ENCODE measurements around the gene SLC9A9. TPM values are rescaled to one million over a fixed set of nuclear protein-coding genes. Genes with fewer than 3 reads are reported as not detected.

SLC9A9 gene
- total RNA-seq, 1 experiment from 2014 or later: 1.4 TPM

DNA sequence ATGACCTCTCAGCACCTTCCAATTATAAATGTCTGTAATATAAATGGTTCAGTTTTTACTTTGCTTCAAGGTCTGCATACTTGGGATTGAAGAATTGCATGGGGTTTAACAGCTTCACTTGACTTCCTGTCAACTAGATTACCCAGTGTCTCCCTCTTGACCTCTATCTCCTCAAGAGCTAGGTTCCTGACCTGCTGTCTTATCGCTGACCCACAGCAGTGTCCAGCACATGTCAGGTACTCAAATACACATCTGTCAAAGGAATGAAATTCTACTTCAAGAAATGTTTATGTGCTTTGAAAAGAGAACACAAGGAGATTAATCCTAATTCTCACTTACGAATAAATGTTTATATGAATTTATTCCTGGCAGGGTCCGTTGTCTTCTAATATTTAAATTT lies 284.5 kb downstream of the SLC9A9 start:
- H3K9me3 ChIP-seq (ENCODE audit: low read depth, low read length, poor library complexity, severe bottlenecking): no peaks in the 10 kb centered on the region
- ChIA-PET POLR2A (ENCODE audit: low non-redundant PET) (no interaction called here), CTCF (no interaction called here)
- no TSS peak for BruUV-seq (replicated peaks)
- no peak overlapping the region for H3K27ac ChIP-seq (ENCODE audit: low read depth, low read length, poor library complexity, severe bottlenecking)
- H3K4me1 ChIP-seq (ENCODE audit: insufficient read depth, low read length, poor library complexity, severe bottlenecking): no peaks in the 10 kb centered on the region
- intact Hi-C loops (cut with micrococcal nuclease; ENCODE audit: unreplicated experiment): no loop called here
- no peak for TF ChIP-seq EZH2 (IDR thresholded peaks at IDR 0.05; ENCODE audit: borderline replicate concordance, low read depth, low read length, poor library complexity, severe bottlenecking)
- TF ChIP-seq, protein P1, sequence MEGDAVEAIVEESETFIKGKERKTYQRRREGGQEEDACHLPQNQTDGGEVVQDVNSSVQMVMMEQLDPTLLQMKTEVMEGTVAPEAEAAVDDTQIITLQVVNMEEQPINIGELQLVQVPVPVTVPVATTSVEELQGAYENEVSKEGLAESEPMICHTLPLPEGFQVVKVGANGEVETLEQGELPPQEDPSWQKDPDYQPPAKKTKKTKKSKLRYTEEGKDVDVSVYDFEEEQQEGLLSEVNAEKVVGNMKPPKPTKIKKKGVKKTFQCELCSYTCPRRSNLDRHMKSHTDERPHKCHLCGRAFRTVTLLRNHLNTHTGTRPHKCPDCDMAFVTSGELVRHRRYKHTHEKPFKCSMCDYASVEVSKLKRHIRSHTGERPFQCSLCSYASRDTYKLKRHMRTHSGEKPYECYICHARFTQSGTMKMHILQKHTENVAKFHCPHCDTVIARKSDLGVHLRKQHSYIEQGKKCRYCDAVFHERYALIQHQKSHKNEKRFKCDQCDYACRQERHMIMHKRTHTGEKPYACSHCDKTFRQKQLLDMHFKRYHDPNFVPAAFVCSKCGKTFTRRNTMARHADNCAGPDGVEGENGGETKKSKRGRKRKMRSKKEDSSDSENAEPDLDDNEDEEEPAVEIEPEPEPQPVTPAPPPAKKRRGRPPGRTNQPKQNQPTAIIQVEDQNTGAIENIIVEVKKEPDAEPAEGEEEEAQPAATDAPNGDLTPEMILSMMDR (conservative IDR thresholded peaks at IDR 0.05; ENCODE audit: low read depth, low read length): no peak
- no peaks in the 10 kb centered on the region for H3K27me3 ChIP-seq (replicated peaks; ENCODE audit: insufficient read depth, low read depth, low read length, poor library complexity)
- no peak for DNase-seq (ENCODE audit: low spot score)
- H3K4me3 ChIP-seq (ENCODE audit: low read depth, low read length, poor library complexity, severe bottlenecking): no peak overlapping the region
- H3K36me3 ChIP-seq (ENCODE audit: insufficient read depth, low read length, poor library complexity, severe bottlenecking): no peaks in the 10 kb centered on the region

DNA sequence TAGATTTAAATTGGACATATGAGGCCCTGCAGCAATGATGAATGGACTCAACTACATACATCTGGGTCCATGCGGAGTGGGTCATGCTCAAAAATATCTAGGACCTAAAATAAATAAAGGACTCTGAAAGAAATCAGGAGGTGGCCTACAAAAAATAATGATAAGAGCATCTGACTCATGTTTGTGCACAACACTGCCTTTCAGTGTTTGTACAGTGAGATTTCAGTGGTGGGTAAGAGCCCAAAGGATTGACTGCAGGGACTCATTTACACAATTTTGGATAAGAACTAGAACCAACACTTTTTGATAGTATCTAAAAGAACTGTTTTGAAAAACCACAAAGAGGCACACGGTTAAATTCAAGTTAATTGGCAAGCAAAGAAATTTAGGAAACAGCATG lies 285.5 kb downstream of the SLC9A9 start:
- Histone ChIP-seq H3K9me3 (ENCODE audit: low read depth, low read length, poor library complexity, severe bottlenecking) (no peaks in the 10 kb centered on the region), H3K36me3 (ENCODE audit: insufficient read depth, low read length, poor library complexity, severe bottlenecking) (no peaks in the 10 kb centered on the region), H3K4me1 (ENCODE audit: insufficient read depth, low read length, poor library complexity, severe bottlenecking) (no peaks in the 10 kb centered on the region), H3K4me3 (ENCODE audit: low read depth, low read length, poor library complexity, severe bottlenecking) (no peak overlapping the region), H3K27me3 (replicated peaks; ENCODE audit: insufficient read depth, low read depth, low read length, poor library complexity) (no peaks in the 10 kb centered on the region), H3K27ac (ENCODE audit: low read depth, low read length, poor library complexity, severe bottlenecking) (no peak overlapping the region)
- CTCF ChIA-PET: no interaction called here
- BruUV-seq (replicated peaks): no TSS peak
- POLR2A ChIA-PET (ENCODE audit: low non-redundant PET): no interaction called here
- DNase-seq (ENCODE audit: low spot score): no peak
- intact Hi-C loops (cut with micrococcal nuclease; ENCODE audit: unreplicated experiment): no loop called here
- TF ChIP-seq, protein P1 (conservative IDR thresholded peaks at IDR 0.05; ENCODE audit: low read depth, low read length): no peak
- TF ChIP-seq EZH2 (IDR thresholded peaks at IDR 0.05; ENCODE audit: borderline replicate concordance, low read depth, low read length, poor library complexity, severe bottlenecking): no peak

DNA sequence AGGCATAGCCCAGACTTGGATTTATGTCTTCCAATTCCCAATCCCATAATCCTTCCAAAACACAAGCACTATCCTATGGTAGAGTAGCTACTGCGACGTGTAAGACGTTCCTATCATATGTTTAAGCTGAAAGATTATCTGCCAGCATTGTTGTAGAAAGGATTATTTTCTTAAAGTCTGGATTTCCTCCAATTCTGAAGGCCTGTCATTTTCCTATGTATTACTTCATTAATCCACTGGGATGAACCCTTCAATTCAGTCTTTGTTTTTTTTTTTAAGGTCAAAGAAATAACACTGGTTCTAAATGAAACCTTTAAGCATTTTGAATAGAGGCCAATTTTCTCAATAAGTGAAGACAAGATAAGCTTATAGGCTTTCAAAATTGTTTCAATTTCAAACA lies 289.0 kb downstream of the SLC9A9 start:
- Histone ChIP-seq H3K27ac (ENCODE audit: low read depth, low read length, poor library complexity, severe bottlenecking) (no peak overlapping the region), H3K4me3 (ENCODE audit: low read depth, low read length, poor library complexity, severe bottlenecking) (no peak overlapping the region), H3K36me3 (ENCODE audit: insufficient read depth, low read length, poor library complexity, severe bottlenecking) (no peaks in the 10 kb centered on the region), H3K27me3 (replicated peaks; ENCODE audit: insufficient read depth, low read depth, low read length, poor library complexity) (no peaks in the 10 kb centered on the region), H3K9me3 (ENCODE audit: low read depth, low read length, poor library complexity, severe bottlenecking) (no peaks in the 10 kb centered on the region), H3K4me1 (ENCODE audit: insufficient read depth, low read length, poor library complexity, severe bottlenecking) (no peaks in the 10 kb centered on the region)
- no peak for DNase-seq (ENCODE audit: low spot score)
- ChIA-PET CTCF (no interaction called here), POLR2A (ENCODE audit: low non-redundant PET) (no interaction called here)
- BruUV-seq (replicated peaks): no TSS peak
- intact Hi-C loops (cut with micrococcal nuclease; ENCODE audit: unreplicated experiment): no loop called here
- TF ChIP-seq EZH2 (IDR thresholded peaks at IDR 0.05; ENCODE audit: borderline replicate concordance, low read depth, low read length, poor library complexity, severe bottlenecking): no peak
- TF ChIP-seq, protein P1 (conservative IDR thresholded peaks at IDR 0.05; ENCODE audit: low read depth, low read length): no peak
